SU-DHL-6 (cell line): ENCODE results near the gene CRADD.

Experiments used
- H2AFZ ChIP-seq: fragments of 200-600 bp; sonication (generic); 2 replicates; pipeline ENCODE4 v1.6.1; 2014; ENCODE audit warnings: low read depth, mild to moderate bottlenecking, moderate library complexity, mixed read lengths, antibody characterized with exemption, low read length; ENCODE audit not compliant: severe bottlenecking
- H3F3A ChIP-seq: fragments of 200-600 bp; shearing (Covaris generic); 2 replicates; pipeline ENCODE4 v1.6.0; 2016; ENCODE audit warnings: antibody characterized with exemption, mild to moderate bottlenecking; ENCODE audit not compliant: insufficient read depth
- H3K27ac ChIP-seq: fragments of 200-600 bp; sonication (generic); 2 replicates; pipeline ENCODE4 v1.5.1; 2016; ENCODE audit warnings: low read depth, mild to moderate bottlenecking, low read length, moderate library complexity, mixed read lengths
- H3K27me3 ChIP-seq: fragments of 200-600 bp; sonication (generic), shearing (Covaris generic); 2 replicates; pipeline ENCODE4 v1.6.0; 2014; ENCODE audit warnings: mild to moderate bottlenecking, low read length
- H3K36me3 ChIP-seq: fragments of 200-600 bp; sonication (generic); 2 replicates; pipeline ENCODE4 v1.6.1; 2014; ENCODE audit warnings: mild to moderate bottlenecking, low read length, mixed read lengths
- H3K4me2 ChIP-seq: fragments of 300-600, 200-600 bp; shearing (Covaris generic), sonication (generic); 2 replicates; pipeline ENCODE4 v1.6.0; 2014; ENCODE audit warnings: low read length, low read depth, mild to moderate bottlenecking; ENCODE audit not compliant: poor library complexity, severe bottlenecking
- H3K4me3 ChIP-seq: fragments of 200-600 bp; sonication (generic); 2 replicates; pipeline ENCODE4 v1.5.1; 2014; ENCODE audit warnings: antibody characterized with exemption, low read length, mild to moderate bottlenecking, mixed read lengths; ENCODE audit not compliant: insufficient read depth, poor library complexity, severe bottlenecking
- H3K79me2 ChIP-seq: fragments of 200-600 bp; sonication (generic); 2 replicates; pipeline ENCODE4 v1.6.1; 2014; ENCODE audit warnings: mild to moderate bottlenecking, low read length, moderate library complexity; ENCODE audit not compliant: insufficient read depth
- H3K9ac ChIP-seq: fragments of 200-600 bp; sonication (generic); 2 replicates; pipeline ENCODE4 v1.7.0; 2014; ENCODE audit warnings: mild to moderate bottlenecking, low read length
- H3K9me2 ChIP-seq: fragments of 200-600 bp; sonication (generic); replicated peaks from 2 replicates; pipeline ENCODE4 v1.6.1; 2014; ENCODE audit warnings: low read length; ENCODE audit not compliant: insufficient read depth
- H3K9me3 ChIP-seq: fragments of 200-600 bp; sonication (generic); 2 replicates; pipeline ENCODE4 v1.6.1; 2014; ENCODE audit warnings: low read length, mixed read lengths; ENCODE audit not compliant: insufficient read depth
- H4K20me1 ChIP-seq: fragments of 200-600 bp; sonication (generic); 2 replicates; pipeline ENCODE4 v1.6.1; 2014; ENCODE audit warnings: low read depth, mild to moderate bottlenecking, antibody characterized with exemption, low read length, moderate library complexity, mixed read lengths
- EZH2phosphoT487 ChIP-seq: fragments of 200-600 bp; sonication (generic), shearing (Covaris generic); conservative IDR thresholded peaks from 2 replicates; pipeline ENCODE4 v1.6.1; 2018; ENCODE audit warnings: mild to moderate bottlenecking, antibody characterized with exemption, low read length, moderate library complexity, mixed read lengths
- TF ChIP-seq, protein P1 (sequence below): fragments of 200-600 bp; sonication (generic); IDR thresholded peaks from one replicate; pipeline ENCODE4 v1.5.1; 2017; ENCODE audit warnings: antibody characterized with exemption, mild to moderate bottlenecking, low read length, moderate library complexity; ENCODE audit not compliant: insufficient read depth, poor library complexity, severe bottlenecking

Gene CRADD

GRCh38 chr12:93663729-93664084 is 13.5 kb upstream of the CRADD start:
- H3K9me2 ChIP-seq = no peaks in the 10 kb centered on the region
- H2AFZ ChIP-seq = no peak overlapping the region
- H3K79me2 ChIP-seq = no peaks in the 10 kb centered on the region
- H3K9ac ChIP-seq = no peak overlapping the region
- no peak overlapping the region for H3K4me2 ChIP-seq
- H3K36me3 ChIP-seq = no peaks in the 10 kb centered on the region
- no peaks in the 10 kb centered on the region for H3F3A ChIP-seq
- H3K4me3 ChIP-seq = no peak overlapping the region
- no peak overlapping the region for H3K27ac ChIP-seq
- TF ChIP-seq, protein P1, sequence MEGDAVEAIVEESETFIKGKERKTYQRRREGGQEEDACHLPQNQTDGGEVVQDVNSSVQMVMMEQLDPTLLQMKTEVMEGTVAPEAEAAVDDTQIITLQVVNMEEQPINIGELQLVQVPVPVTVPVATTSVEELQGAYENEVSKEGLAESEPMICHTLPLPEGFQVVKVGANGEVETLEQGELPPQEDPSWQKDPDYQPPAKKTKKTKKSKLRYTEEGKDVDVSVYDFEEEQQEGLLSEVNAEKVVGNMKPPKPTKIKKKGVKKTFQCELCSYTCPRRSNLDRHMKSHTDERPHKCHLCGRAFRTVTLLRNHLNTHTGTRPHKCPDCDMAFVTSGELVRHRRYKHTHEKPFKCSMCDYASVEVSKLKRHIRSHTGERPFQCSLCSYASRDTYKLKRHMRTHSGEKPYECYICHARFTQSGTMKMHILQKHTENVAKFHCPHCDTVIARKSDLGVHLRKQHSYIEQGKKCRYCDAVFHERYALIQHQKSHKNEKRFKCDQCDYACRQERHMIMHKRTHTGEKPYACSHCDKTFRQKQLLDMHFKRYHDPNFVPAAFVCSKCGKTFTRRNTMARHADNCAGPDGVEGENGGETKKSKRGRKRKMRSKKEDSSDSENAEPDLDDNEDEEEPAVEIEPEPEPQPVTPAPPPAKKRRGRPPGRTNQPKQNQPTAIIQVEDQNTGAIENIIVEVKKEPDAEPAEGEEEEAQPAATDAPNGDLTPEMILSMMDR = no peak
- TF ChIP-seq EZH2phosphoT487 = no peak
- no peaks in the 10 kb centered on the region for H4K20me1 ChIP-seq
- H3K9me3 ChIP-seq = no peaks in the 10 kb centered on the region
- H3K27me3 ChIP-seq = no peaks in the 10 kb centered on the region

- H3K9ac ChIP-seq = no peak overlapping the region
- H3K27me3 ChIP-seq = no peaks in the 10 kb centered on the region
- TF ChIP-seq, protein P1 = no peak
- no peak for TF ChIP-seq EZH2phosphoT487
- H3K79me2 ChIP-seq = no peaks in the 10 kb centered on the region
- no peaks in the 10 kb centered on the region for H3K9me2 ChIP-seq
- H3K27ac ChIP-seq = no peak overlapping the region
- H3K4me2 ChIP-seq = no peak overlapping the region
- no peaks in the 10 kb centered on the region for H3K36me3 ChIP-seq
- H3K4me3 ChIP-seq = no peak overlapping the region
- H3K9me3 ChIP-seq = no peaks in the 10 kb centered on the region
- no peak overlapping the region for H2AFZ ChIP-seq
- H4K20me1 ChIP-seq = no peaks in the 10 kb centered on the region
- no peaks in the 10 kb centered on the region for H3F3A ChIP-seq
These were observed 12.5 kb upstream of the CRADD start for GRCh38 chr12:93664573-93665138.

- H3K4me2 ChIP-seq = no peak overlapping the region
- H3K9me3 ChIP-seq = no peaks in the 10 kb centered on the region
- H3K36me3 ChIP-seq = no peaks in the 10 kb centered on the region
- no peaks in the 10 kb centered on the region for H3K9me2 ChIP-seq
- no peaks in the 10 kb centered on the region for H3F3A ChIP-seq
- no peak overlapping the region for H3K4me3 ChIP-seq
- TF ChIP-seq EZH2phosphoT487 = no peak
- TF ChIP-seq, protein P1 = no peak
- H3K27me3 ChIP-seq = no peaks in the 10 kb centered on the region
- no peaks in the 10 kb centered on the region for H4K20me1 ChIP-seq
- H3K27ac ChIP-seq = no peak overlapping the region
- H3K9ac ChIP-seq = no peak overlapping the region
- no peaks in the 10 kb centered on the region for H3K79me2 ChIP-seq
- H2AFZ ChIP-seq = no peak overlapping the region
These were observed 9.5 kb upstream of the CRADD start for GRCh38 chr12:93667672-93668071.
